GM12891 (cell line): ENCODE measurements around the gene TMEM200B.

Experiments used
- PAX5 ChIP-seq: IDR thresholded peaks from 2 replicates; pipeline ENCODE4 v1.6.1; 2011; ENCODE audit warnings: low read length, moderate library complexity, mild to moderate bottlenecking; ENCODE audit not compliant: insufficient read depth, severe bottlenecking
- POLR2A ChIP-seq: IDR thresholded peaks from 2 replicates; pipeline ENCODE4 v1.6.1; 2011; ENCODE audit warnings: low read depth, low read length, control low read depth
- POLR2AphosphoS5 ChIP-seq: IDR thresholded peaks from 2 replicates; pipeline ENCODE4 v1.6.1; 2011; ENCODE audit warnings: low read depth, low read length, control low read depth
- SPI1 ChIP-seq: IDR thresholded peaks from 2 replicates; pipeline ENCODE4 v1.6.1; 2011; ENCODE audit warnings: low read depth, low read length, control low read depth

GRCh38 chr1:29113413-29114117 lies 10.1 kb downstream of the TMEM200B start:
- TF ChIP-seq POLR2AphosphoS5 (no peak), POLR2A (no peak), PAX5 (no peak), SPI1 (no peak)
